GM12878 (cell line): Measurements from ENCODE around the gene CADM3. TPM values are rescaled to one million over a fixed set of nuclear protein-coding genes. Genes with fewer than 3 reads are reported as not detected.

ENCODE experiments used
- ATAC-seq: fragments of 200-7000 bp; cut with Tn5 transposase; 3 replicates; pipeline ENCODE4 v1.9.1; 2020; ENCODE audit warnings: mild to moderate bottlenecking, moderate library complexity
- BruUV-seq: library from RNA; stranded (reverse); fragments of 400-500 nt; replicated peaks from 2 replicates; lab custom pipeline; 2021; lab: Mats Ljungman, UMichigan
- CTCF ChIA-PET: fragments of 300-600 bp; sonication (Branson Sonifier 250); formaldehyde crosslinking; extraction: SDS; loops from one replicate; lab custom pipeline; 2021; ENCODE audit warnings: inconsistent platforms; lab: Yijun Ruan, JAX
- POLR2A ChIA-PET: fragments of 350-600 bp; formaldehyde crosslinking; extraction: SDS; loops from one replicate; lab custom pipeline; 2021; ENCODE audit warnings: inconsistent platforms; lab: Charles Lee
- RAD21 ChIA-PET: fragments of 300-600 bp; sonication (Branson Sonifier 250); formaldehyde crosslinking; loops from one replicate; lab custom pipeline; 2023; ENCODE audit warnings: antibody characterized with exemption; ENCODE audit not compliant: unreplicated experiment; lab: Charles Lee
- SMC1A ChIA-PET: fragments of 300-600 bp; sonication (Branson Sonifier 250); formaldehyde crosslinking; loops from one replicate; lab custom pipeline; 2023; ENCODE audit not compliant: unreplicated experiment, uncharacterized antibody; lab: Charles Lee
- DNase-seq: peaks from one replicate; pipeline ENCODE4 v3.0.0-alpha.2; 2011; ENCODE audit warnings: low read depth, low spot score
- FAIRE-seq: peaks from 3 replicates; lab custom pipeline; 2011; peaks lifted over from hg19 to GRCh38; lab: Jason Lieb, UNC
- H2AFZ ChIP-seq: 2 replicates; pipeline ENCODE4 v1.6.0; 2011; ENCODE audit warnings: low read depth, low read length, control low read depth; ENCODE audit not compliant: control insufficient read depth
- H3K27ac ChIP-seq: 2 replicates; pipeline ENCODE4 v1.5.1; 2011; ENCODE audit warnings: control low read depth; ENCODE audit not compliant: control insufficient read depth, insufficient read depth
- H3K27me3 ChIP-seq, 2 experiments: replicated peaks in 1 of 2; 2 replicates each; pipeline versions ENCODE4 v1.6.0 to v1.6.1; 2011; ENCODE audit warnings: low read length in 1 of 2; ENCODE audit not compliant: control insufficient read depth in 2 of 2, insufficient read depth in 2 of 2
- H3K36me3 ChIP-seq, 2 experiments: 2 replicates each; pipeline ENCODE4 v1.5.1; 2011; ENCODE audit warnings: low read length in 1 of 2; ENCODE audit not compliant: control insufficient read depth in 2 of 2, insufficient read depth in 2 of 2
- H3K4me1 ChIP-seq: 2 replicates; pipeline ENCODE4 v1.6.1; 2011; ENCODE audit warnings: mild to moderate bottlenecking, low read length, moderate library complexity, mixed read lengths; ENCODE audit not compliant: control insufficient read depth, insufficient read depth
- H3K4me2 ChIP-seq: 2 replicates; pipeline ENCODE4 v1.6.0; 2011; ENCODE audit warnings: control low read depth; ENCODE audit not compliant: control insufficient read depth, insufficient read depth
- H3K4me3 ChIP-seq: fragments of 200-600 bp; sonication (generic); 2 replicates; pipeline ENCODE4 v1.5.1; 2016
- H3K79me2 ChIP-seq: 2 replicates; pipeline ENCODE4 v1.6.0; 2011; ENCODE audit warnings: low read length; ENCODE audit not compliant: control insufficient read depth, insufficient read depth
- H3K9ac ChIP-seq: 2 replicates; pipeline ENCODE4 v1.8.0; 2011; ENCODE audit warnings: low read length, control low read depth, mixed read lengths; ENCODE audit not compliant: control insufficient read depth, insufficient read depth
- H3K9me3 ChIP-seq: replicated peaks from 3 replicates; pipeline ENCODE4 v1.5.1; 2011; ENCODE audit warnings: mild to moderate bottlenecking, low read length; ENCODE audit not compliant: control insufficient read depth, insufficient read depth
- H4K20me1 ChIP-seq: 2 replicates; pipeline ENCODE4 v1.6.0; 2011; ENCODE audit not compliant: control insufficient read depth, insufficient read depth
- BACH1 ChIP-seq: fragments of 450-650 bp; IDR thresholded peaks from 2 replicates; pipeline ENCODE4 v1.6.1; 2017; ENCODE audit warnings: mild to moderate bottlenecking, borderline replicate concordance
- BCLAF1 ChIP-seq: fragments of 450-650 bp; IDR thresholded peaks from 2 replicates; pipeline ENCODE4 v1.6.1; 2017; ENCODE audit warnings: antibody characterized with exemption, mild to moderate bottlenecking, moderate library complexity
- NFIC ChIP-seq: IDR thresholded peaks from 2 replicates; pipeline ENCODE4 v1.6.1; 2012; ENCODE audit warnings: low read depth, mild to moderate bottlenecking, inconsistent platforms, low read length, moderate library complexity
- STAT1 ChIP-seq: fragments of 450-650 bp; conservative IDR thresholded peaks from 2 replicates; pipeline ENCODE4 v1.6.1; 2014; ENCODE audit warnings: antibody characterized with exemption, mild to moderate bottlenecking
- TCF3 ChIP-seq: IDR thresholded peaks from 2 replicates; pipeline ENCODE4 v1.6.1; 2012; ENCODE audit warnings: low read depth, mild to moderate bottlenecking, low read length, borderline replicate concordance; ENCODE audit not compliant: insufficient read depth
- WGBS: methylation state at CpG from one replicate; pipeline ENCODE4 v1.1.6; 2016; ENCODE audit warnings: low lambda C conversion rate; ENCODE audit not compliant: insufficient replicate concordance, insufficient coverage; ENCODE audit errors: missing lambda C conversion rate; 5-methylcytosine and 5-hydroxymethylcytosine counted together
- in situ Hi-C: fragments of 300-500 bp; cut with MboI; formaldehyde crosslinking; loops from 9 replicates; pipeline ENCODE4 v1.14.3; 2018; ENCODE audit warnings: mixed read lengths
- intact Hi-C: fragments of 100-400 bp; cut with micrococcal nuclease; formaldehyde crosslinking; loops from one replicate; pipeline ENCODE4 v1.14.2; 2022; ENCODE audit not compliant: unreplicated experiment
- polyA plus RNA-seq, 11 experiments: library from polyadenylated mRNA; depleted of rRNA in 4 of 11; unstranded in 6 of 11; stranded (reverse) in 5 of 11; fragments of >200 nt; fragmentation: Nextera tagmentation in 4 of 11; fragmentation: Illumina TruSeq in 1 of 11; extraction: Ambion mirVana in 4 of 11; extraction: Trizol in 1 of 11; gene quantifications; 1 replicate in 1 of 11; 2 replicates in 10 of 11; pipeline versions ENCODE4 v1.2.1 to v1.2.3, GENCODE V29; 2011 to 2016; ENCODE audit warnings: inconsistent platforms in 2 of 11, missing spikeins in 2 of 11, low read depth in 1 of 11
- total RNA-seq, 4 experiments: library from RNA; depleted of rRNA in 3 of 4; stranded (reverse); fragments of >200 nt in 3 of 4; fragmentation: Illumina TruSeq in 1 of 4; extraction: Trizol in 1 of 4; gene quantifications; 2 replicates each; pipeline versions ENCODE4 v1.2.1 to v1.2.3, GENCODE V29; 2013 to 2021

The CADM3 gene
- total and polyA plus RNA-seq, 10 of the 15 experiments (the other 5 are each of a cell fraction or from before 2014, with no cell fraction given), result 0.04 to 0.37 TPM; not detected in 8

GRCh38 chr1:159172614-159173291 is 1.3 kb downstream of the CADM3 start:
- no peaks in the 10 kb centered on the region for H3K36me3 ChIP-seq
- ChIA-PET CTCF (interaction anchor here (0.7 kb wide), 1 partner anchor 38 kb away, joined by 3 read pairs; no protein-coding TSS in a partner anchor), SMC1A (no interaction called here), POLR2A (interaction anchor here (0.6 kb wide), 1 partner anchor 289 kb away, joined by 7 read pairs; no protein-coding TSS in a partner anchor), RAD21 (no interaction called here)
- no peak for TF ChIP-seq STAT1
- no peak for TF ChIP-seq BACH1
- no peak for TF ChIP-seq BCLAF1
- no peak for TF ChIP-seq NFIC
- no peak for TF ChIP-seq TCF3
- no peak overlapping the region for H3K4me2 ChIP-seq
- H3K27me3 ChIP-seq, result peaks cover 1 to 10% of the 10 kb centered on the region in 2 experiments
- no peaks in the 10 kb centered on the region for H3K4me1 ChIP-seq
- H3K27ac ChIP-seq, result no peak overlapping the region
- DNase-seq (no peak), ATAC-seq (no peak), FAIRE-seq (no peak)
- 0% methylated on average over 8 of the region's 17 CpGs for whole genome bisulfite sequencing
- intact Hi-C loops, result no loop called here
- no peak overlapping the region for H3K4me3 ChIP-seq
- in situ Hi-C loops, result no loop called here
- H3K9me3 ChIP-seq, result no peaks in the 10 kb centered on the region
- H2AFZ ChIP-seq, result no peak overlapping the region
- no TSS peak for BruUV-seq
- H4K20me1 ChIP-seq, result no peaks in the 10 kb centered on the region
- no peaks in the 10 kb centered on the region for H3K79me2 ChIP-seq
- no peak overlapping the region for H3K9ac ChIP-seq
